ENCODE results near the gene MLC1.

The MLC1 gene

DNA sequence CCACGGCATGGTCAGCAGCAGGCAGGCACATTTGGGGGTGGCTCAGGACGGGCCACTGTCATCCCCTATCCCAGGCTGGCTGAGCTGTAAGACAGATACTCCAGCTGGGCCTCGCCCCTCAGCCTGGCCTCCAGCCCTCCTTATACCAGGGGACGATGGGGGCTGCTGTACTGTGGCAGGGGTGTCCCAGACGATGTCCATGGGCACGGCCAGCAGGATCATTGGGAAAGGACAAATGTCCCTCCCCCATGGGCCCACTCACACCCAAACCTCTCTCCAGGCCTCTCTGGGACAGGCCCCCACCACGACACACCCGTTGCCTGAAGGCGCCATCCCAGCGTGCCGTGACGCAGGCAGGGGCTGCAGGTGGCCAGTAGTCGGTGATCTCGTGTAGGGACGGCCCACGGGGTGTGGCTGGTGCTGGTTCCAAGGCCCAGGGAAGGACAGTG, 71.1 kb downstream of the MLC1 start:
- DNase-seq: no peak

DNA sequence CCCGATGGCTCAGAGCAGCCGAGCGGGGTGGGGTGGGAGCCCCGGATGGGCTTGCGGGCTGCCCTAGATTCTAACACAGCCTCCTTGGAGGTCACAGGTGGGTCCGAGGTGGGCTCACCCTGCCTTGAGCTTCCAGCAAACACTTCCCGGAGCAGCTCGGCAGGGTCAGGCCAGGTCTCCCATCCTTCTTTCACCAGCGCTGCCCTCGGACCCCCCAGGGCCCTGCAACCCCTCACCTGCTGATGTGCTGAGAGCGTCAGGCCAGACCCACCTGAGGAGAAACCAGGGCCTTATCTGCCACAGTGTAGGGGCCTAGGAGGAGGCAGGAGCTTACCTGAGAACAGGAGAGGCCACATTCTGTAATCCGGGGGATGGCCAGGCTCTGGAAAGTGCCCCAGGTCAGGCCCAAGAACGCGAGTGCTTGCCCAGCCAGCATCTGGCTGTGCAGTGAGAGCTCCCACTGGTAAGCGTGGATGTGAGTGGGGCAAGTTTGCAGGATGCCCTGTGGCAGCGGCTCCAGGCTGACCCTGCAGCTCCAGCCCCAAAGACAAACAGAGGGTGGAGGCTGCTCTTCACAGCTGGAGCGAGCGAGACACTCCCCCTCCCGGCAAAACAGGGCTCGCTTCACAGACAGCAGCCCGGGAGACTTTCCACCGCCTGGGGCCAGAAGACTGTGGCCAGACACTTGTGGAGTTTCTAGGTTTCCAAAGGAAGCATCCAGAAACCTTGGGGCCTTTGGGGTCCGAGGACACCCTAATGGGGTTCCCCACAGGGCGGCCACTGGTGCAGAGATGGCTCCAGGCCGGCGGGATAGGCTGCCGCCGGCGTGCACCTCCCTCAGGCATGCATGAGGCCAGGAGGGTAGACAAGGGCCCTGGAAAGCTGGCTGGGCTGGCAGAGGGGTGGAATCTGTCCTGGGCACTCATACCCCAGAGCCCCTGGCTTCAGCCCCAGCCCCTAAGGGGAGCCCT, 72.7 kb downstream of the MLC1 start, which contains the start of gene IL17REL:
IL17REL (minus strand) TSS at position 555 of the 971 bp plus-strand sequence; CDS start at position 436, 119 bp downstream.
- no peak for DNase-seq

DNA sequence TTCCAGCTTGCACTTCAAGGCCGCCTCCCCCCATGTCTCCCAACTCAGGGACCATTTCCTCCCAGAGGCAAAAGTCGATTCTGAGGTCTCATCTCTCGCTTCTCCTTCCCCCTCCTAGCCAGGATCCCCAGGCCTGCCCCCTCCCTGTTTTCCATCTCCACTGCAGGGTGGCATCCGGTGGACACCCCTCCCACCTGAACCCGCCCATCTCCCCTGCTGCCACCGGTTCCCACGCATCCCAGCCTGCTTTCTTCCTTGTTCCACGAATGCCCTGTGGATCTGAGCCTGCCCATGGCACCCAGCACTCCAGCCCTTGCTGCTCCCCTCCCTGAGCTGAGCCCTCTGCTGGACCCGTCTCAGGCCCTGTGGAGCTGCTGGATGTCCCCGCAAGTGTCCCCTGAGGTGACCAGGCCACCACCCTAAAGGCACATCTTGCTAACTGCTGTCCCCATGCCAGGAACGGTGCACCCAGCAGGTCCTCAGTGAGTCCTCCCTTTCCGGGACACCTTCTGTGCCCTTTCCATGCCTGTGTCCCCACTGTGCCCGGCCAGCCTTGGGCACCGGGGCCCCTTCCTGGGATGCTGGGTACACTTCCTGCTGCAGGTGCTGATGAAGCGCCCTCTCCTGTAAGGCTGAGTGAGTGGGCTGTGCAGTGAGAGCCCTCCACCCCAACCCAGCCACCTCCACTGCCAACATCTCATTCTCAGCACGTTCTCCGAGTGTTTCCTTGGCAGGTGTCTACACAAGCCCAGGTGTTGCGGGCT, 73.6 kb downstream of the MLC1 start:
- no peak for DNase-seq

DNA sequence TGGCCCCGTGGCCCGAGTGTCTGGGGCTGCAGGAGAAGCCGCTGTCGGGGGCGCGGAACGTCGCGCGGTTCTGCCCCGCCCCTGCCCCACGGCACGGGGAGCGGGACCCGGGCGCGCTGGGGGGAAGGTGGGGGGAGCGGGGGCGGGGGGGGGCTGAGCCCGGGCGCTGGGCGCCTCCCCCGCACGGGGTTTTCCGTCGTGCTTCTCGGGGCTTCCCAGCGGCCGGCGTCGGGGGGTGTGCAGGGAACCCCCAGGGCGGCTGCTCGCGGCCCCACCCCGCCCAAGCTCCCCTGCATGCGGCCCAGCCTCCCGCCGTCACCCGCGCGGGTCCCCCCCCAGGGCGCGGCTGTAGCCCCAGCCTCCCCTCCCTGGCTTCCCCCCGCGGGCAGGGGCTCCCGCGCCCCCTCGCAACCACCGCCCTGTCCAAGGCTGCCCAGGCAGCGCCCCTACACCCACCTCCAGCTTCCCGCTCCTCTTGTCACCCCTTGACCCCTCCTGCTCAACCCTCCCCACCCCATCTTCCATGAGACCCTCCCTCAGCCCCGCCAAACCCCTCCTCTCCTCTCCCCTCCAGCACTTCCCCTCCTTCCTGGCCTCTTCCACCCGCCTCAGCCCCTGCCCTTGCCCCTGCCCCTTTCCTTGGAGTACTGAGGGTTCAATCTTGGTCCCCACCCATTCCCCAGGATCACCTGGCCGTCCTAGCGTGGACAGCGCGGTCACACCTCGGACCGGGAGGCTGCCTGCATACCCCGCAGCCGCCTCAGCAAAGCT, 74.4 kb downstream of the MLC1 start:
- no peak for DNase-seq

DNA sequence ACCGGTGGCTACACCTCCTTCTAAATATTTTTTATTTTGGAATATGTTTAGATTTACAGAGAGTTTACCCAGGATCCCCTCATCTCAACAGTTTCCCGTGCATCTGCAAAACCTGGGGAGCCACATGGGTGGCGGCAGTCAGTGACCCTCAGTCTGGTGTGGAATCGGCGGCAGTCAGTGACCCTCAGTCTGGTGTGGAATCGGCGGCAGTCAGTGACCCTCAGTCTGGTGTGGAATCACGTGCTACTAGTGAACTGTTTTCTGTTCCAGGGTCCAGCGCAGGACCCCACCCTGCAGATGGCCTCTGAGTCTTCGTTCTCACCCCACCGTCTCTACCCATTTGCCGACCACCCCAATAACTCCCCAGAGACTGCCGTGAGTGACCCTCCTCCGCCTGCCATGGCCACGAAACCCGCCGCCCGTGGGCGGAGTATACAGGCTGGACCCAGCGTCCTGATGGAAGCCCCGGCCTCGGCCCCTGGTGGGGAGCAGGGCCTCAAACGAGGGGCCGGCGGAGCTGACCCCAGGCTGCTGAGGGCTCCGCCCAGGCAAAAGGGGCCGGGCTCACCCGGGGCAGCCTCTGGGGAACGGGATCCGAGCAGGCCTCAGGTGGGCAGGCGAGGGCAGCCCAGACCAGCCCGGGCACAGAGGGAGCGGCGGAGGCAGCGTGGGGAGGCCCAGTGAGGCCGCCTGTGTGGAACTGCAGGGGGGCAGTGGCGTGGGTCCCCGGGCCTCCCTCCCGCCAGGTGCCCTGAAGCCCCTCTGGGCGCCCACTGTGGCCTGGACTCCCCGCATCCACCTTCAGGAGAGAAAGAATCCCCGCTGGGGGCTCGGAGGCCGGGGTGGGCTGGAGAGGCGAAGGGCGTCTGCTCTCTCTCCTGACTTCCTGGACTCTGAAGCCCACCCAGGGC, 75.2 kb downstream of the MLC1 start:
- no peak for DNase-seq
